H9 (cell line): Measurements from ENCODE around the gene GPRC5A. TPM values are rescaled to one million over a fixed set of nuclear protein-coding genes. Genes with fewer than 3 reads are reported as not detected.

Experiments
- DNase-seq: peaks from one replicate; pipeline ENCODE4 v3.0.0-alpha.2; 2017
- H2AFZ ChIP-seq: one replicate; pipeline ENCODE4 v1.6.1; 2013; ENCODE audit warnings: mild to moderate bottlenecking, low read length, control low read depth, moderate library complexity
- H2AK5ac ChIP-seq: 2 replicates; pipeline ENCODE4 v1.6.1; 2013; ENCODE audit warnings: low read length, control low read depth, mixed read lengths; ENCODE audit not compliant: insufficient read length
- H2BK120ac ChIP-seq: one replicate; pipeline ENCODE4 v1.6.1; 2013; ENCODE audit warnings: low read depth, mild to moderate bottlenecking, low read length, control low read depth, inconsistent platforms; ENCODE audit not compliant: poor library complexity, severe bottlenecking
- H2BK12ac ChIP-seq: 2 replicates; pipeline ENCODE4 v1.6.1; 2013; ENCODE audit warnings: low read length, control low read depth, mixed read lengths, low read depth; ENCODE audit not compliant: insufficient read length
- H2BK15ac ChIP-seq: 2 replicates; pipeline ENCODE4 v1.6.1; 2013; ENCODE audit warnings: low read depth, low read length, control low read depth
- H2BK20ac ChIP-seq: one replicate; pipeline ENCODE4 v1.6.1; 2013; ENCODE audit warnings: low read depth, mild to moderate bottlenecking, low read length, control low read depth, inconsistent platforms; ENCODE audit not compliant: poor library complexity, severe bottlenecking
- H2BK5ac ChIP-seq: 2 replicates; pipeline ENCODE4 v1.6.1; 2013; ENCODE audit warnings: low read length, control low read depth, mixed read lengths; ENCODE audit not compliant: insufficient read length
- H3K14ac ChIP-seq: 2 replicates; pipeline ENCODE4 v1.6.1; 2013; ENCODE audit warnings: low read length, control low read depth; ENCODE audit not compliant: insufficient read depth
- H3K18ac ChIP-seq: 2 replicates; pipeline ENCODE4 v1.6.1; 2013; ENCODE audit warnings: low read depth, mild to moderate bottlenecking, mixed read lengths, low read length, control low read depth; ENCODE audit not compliant: insufficient read length
- H3K23ac ChIP-seq: 2 replicates; pipeline ENCODE4 v1.6.1; 2013; ENCODE audit warnings: low read length, control low read depth, mixed read lengths, low read depth; ENCODE audit not compliant: insufficient read length
- H3K23me2 ChIP-seq: 2 replicates; pipeline ENCODE4 v1.6.1; 2013; ENCODE audit warnings: low read depth, mild to moderate bottlenecking, mixed read lengths, low read length, control low read depth; ENCODE audit not compliant: insufficient read length, poor library complexity, severe bottlenecking
- H3K27ac ChIP-seq: 2 replicates; pipeline ENCODE4 v1.5.1; 2013; ENCODE audit warnings: low read length, control low read depth, mixed read lengths, low read depth; ENCODE audit not compliant: insufficient read length
- H3K27me3 ChIP-seq: 2 replicates; pipeline ENCODE4 v1.6.1; 2013; ENCODE audit warnings: low read length, control low read depth, inconsistent platforms; ENCODE audit not compliant: insufficient read depth
- H3K4ac ChIP-seq: 2 replicates; pipeline ENCODE4 v1.6.1; 2013; ENCODE audit warnings: low read depth, mild to moderate bottlenecking, control low read depth, inconsistent platforms, low read length, moderate library complexity
- H3K4me1 ChIP-seq: 2 replicates; pipeline ENCODE4 v1.6.1; 2013; ENCODE audit warnings: low read length, control low read depth, inconsistent platforms; ENCODE audit not compliant: insufficient read depth
- H3K4me2 ChIP-seq: 2 replicates; pipeline ENCODE4 v1.6.1; 2013; ENCODE audit warnings: low read length, control low read depth, mixed read lengths; ENCODE audit not compliant: insufficient read length, insufficient read depth
- H3K56ac ChIP-seq: 2 replicates; pipeline ENCODE4 v1.6.1; 2013; ENCODE audit warnings: low read depth, mild to moderate bottlenecking, mixed read lengths, low read length, control low read depth; ENCODE audit not compliant: insufficient read length
- H3K79me1 ChIP-seq: 2 replicates; pipeline ENCODE4 v1.6.1; 2013; ENCODE audit warnings: low read depth, mild to moderate bottlenecking, moderate library complexity, low read length, control low read depth, inconsistent platforms; ENCODE audit not compliant: insufficient read depth, poor library complexity, severe bottlenecking
- H3K79me2 ChIP-seq: 2 replicates; pipeline ENCODE4 v1.6.1; 2013; ENCODE audit warnings: low read length, control low read depth, inconsistent platforms; ENCODE audit not compliant: insufficient read depth
- H3K9ac ChIP-seq: 2 replicates; pipeline ENCODE4 v1.6.1; 2013; ENCODE audit warnings: low read length, control low read depth, mixed read lengths; ENCODE audit not compliant: insufficient read length; ENCODE audit errors: extremely low read depth
- H3K9me3 ChIP-seq: one replicate; pipeline ENCODE4 v1.6.1; 2013; ENCODE audit warnings: low read depth, low read length, inconsistent platforms; ENCODE audit not compliant: control insufficient read depth
- H3T11ph ChIP-seq: one replicate; pipeline ENCODE4 v1.6.1; 2013; ENCODE audit warnings: mild to moderate bottlenecking, low read length, control low read depth, inconsistent platforms
- H4K20me1 ChIP-seq: one replicate; pipeline ENCODE4 v1.6.1; 2013; ENCODE audit not compliant: control insufficient read depth, insufficient read length, insufficient read depth
- H4K5ac ChIP-seq: 2 replicates; pipeline ENCODE4 v1.6.1; 2013; ENCODE audit warnings: low read depth, mild to moderate bottlenecking, mixed read lengths, low read length, control low read depth; ENCODE audit not compliant: insufficient read length
- H4K8ac ChIP-seq: replicated peaks from 2 replicates; pipeline ENCODE4 v1.6.1; 2013; ENCODE audit warnings: low read length, control low read depth, mixed read lengths, low read depth; ENCODE audit not compliant: insufficient read length
- H4K91ac ChIP-seq: 2 replicates; pipeline ENCODE4 v1.6.1; 2013; ENCODE audit warnings: low read depth, mild to moderate bottlenecking, moderate library complexity, mixed read lengths, low read length, control low read depth; ENCODE audit not compliant: insufficient read length
- H3K27ac Mint-ChIP-seq, 3 experiments: 2 replicates in 2 of 3; 3 replicates in 1 of 3; pipeline ENCODE4 v1.8.0; 2020 to 2021; ENCODE audit warnings: mixed read lengths in 3 of 3, mild to moderate bottlenecking in 1 of 3, moderate library complexity in 1 of 3
- H3K27me3 Mint-ChIP-seq: 2 replicates; pipeline ENCODE4 v1.8.0; 2021; ENCODE audit warnings: low read depth, mild to moderate bottlenecking, moderate library complexity, mixed read lengths
- H3K36me3 Mint-ChIP-seq, 3 experiments: 2 replicates in 2 of 3; 3 replicates in 1 of 3; pipeline ENCODE4 v1.8.0; 2020 to 2021; ENCODE audit warnings: low read depth in 3 of 3, mixed read lengths in 3 of 3; ENCODE audit not compliant: insufficient read depth in 1 of 3
- H3K4me1 Mint-ChIP-seq, 2 experiments: 2 replicates each; pipeline ENCODE4 v1.8.0; 2020; ENCODE audit warnings: mixed read lengths in 2 of 2
- H3K4me3 Mint-ChIP-seq, 2 experiments: 2 replicates in 1 of 2; 3 replicates in 1 of 2; pipeline ENCODE4 v1.8.0; 2020 to 2021; ENCODE audit warnings: mild to moderate bottlenecking in 2 of 2, mixed read lengths in 2 of 2, moderate library complexity in 1 of 2
- H3K9me3 Mint-ChIP-seq, 2 experiments: 2 replicates in 1 of 2; 3 replicates in 1 of 2; pipeline ENCODE4 v1.8.0; 2020; ENCODE audit warnings: mild to moderate bottlenecking in 2 of 2, mixed read lengths in 2 of 2, moderate library complexity in 1 of 2
- WGBS: extraction: QIAGEN DNeasy Blood & Tissue Kit; methylation state at CpG from one replicate; pipeline ENCODE4 v1.1.7; 2013; ENCODE audit warnings: missing lambda C conversion rate, low lambda C conversion rate, mixed read lengths; ENCODE audit not compliant: insufficient read length; ENCODE audit errors: extremely low coverage; 5-methylcytosine and 5-hydroxymethylcytosine counted together
- total RNA-seq: library from RNA; stranded (reverse); gene quantifications from 2 replicates; pipeline ENCODE4 v1.2.1, GENCODE V29; 2021
- TF ChIP-seq, protein P1 (sequence below): fragments of 200-600 bp; sonication (generic); conservative IDR thresholded peaks from 3 replicates; pipeline ENCODE4 v1.8.0; 2021; ENCODE audit warnings: antibody characterized with exemption, mild to moderate bottlenecking

GPRC5A gene
- total RNA-seq, 1 experiment from 2014 or later, result 0.09 TPM

DNA sequence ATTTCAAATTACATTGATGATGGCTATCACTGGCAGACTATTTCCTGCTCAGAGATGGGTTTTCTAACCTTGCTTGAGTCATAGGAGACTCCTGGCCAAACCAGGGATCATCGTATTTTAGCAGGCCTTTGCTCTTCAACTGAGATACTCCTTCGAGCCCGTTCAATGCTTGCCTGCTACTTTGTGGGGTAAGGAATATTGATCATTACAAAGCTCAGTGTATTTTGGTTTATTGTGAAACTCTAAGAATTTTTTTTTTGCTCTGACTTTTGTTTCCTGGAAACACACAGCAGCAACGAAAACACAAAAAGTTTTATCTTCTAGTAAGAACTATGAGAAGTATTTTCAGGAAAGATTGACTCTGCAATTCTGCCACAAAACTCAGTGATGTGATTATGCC, 56.5 kb downstream of the GPRC5A start:
- Histone ChIP-seq H3K27ac (no peak overlapping the region), H2BK15ac (no peak overlapping the region), H3K14ac (no peak overlapping the region), H3T11ph (no peak overlapping the region), H3K79me2 (no peaks in the 10 kb centered on the region), H3K4me1 (no peaks in the 10 kb centered on the region), H2BK120ac (no peak overlapping the region), H3K23me2 (no peaks in the 10 kb centered on the region), H3K23ac (no peak overlapping the region), H3K9ac (no peak overlapping the region), H2BK5ac (no peak overlapping the region), H2AFZ (no peak overlapping the region), H3K4me2 (no peak overlapping the region), H3K79me1 (no peaks in the 10 kb centered on the region), H4K5ac (no peak overlapping the region), H3K4ac (no peak overlapping the region), H2BK12ac (no peak overlapping the region), H4K91ac (no peak overlapping the region), H3K9me3 (no peaks in the 10 kb centered on the region), H3K27me3 (no peaks in the 10 kb centered on the region), H4K20me1 (no peaks in the 10 kb centered on the region), H4K8ac (no peak overlapping the region), H2BK20ac (no peak overlapping the region), H3K18ac (no peak overlapping the region), H2AK5ac (no peak overlapping the region), H3K56ac (no peak overlapping the region)
- no peaks in the 10 kb centered on the region for H3K9me3 Mint-ChIP-seq
- TF ChIP-seq, protein P1, sequence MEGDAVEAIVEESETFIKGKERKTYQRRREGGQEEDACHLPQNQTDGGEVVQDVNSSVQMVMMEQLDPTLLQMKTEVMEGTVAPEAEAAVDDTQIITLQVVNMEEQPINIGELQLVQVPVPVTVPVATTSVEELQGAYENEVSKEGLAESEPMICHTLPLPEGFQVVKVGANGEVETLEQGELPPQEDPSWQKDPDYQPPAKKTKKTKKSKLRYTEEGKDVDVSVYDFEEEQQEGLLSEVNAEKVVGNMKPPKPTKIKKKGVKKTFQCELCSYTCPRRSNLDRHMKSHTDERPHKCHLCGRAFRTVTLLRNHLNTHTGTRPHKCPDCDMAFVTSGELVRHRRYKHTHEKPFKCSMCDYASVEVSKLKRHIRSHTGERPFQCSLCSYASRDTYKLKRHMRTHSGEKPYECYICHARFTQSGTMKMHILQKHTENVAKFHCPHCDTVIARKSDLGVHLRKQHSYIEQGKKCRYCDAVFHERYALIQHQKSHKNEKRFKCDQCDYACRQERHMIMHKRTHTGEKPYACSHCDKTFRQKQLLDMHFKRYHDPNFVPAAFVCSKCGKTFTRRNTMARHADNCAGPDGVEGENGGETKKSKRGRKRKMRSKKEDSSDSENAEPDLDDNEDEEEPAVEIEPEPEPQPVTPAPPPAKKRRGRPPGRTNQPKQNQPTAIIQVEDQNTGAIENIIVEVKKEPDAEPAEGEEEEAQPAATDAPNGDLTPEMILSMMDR, result no peak
- peaks cover 2% of the 10 kb centered on the region; the same call in 1 of the 2 replicates for H3K27me3 Mint-ChIP-seq
- no peak overlapping the region for H3K4me3 Mint-ChIP-seq
- no CpG with 5 or more reads among the region's 4 CpGs for WGBS
- H3K4me1 Mint-ChIP-seq, result no peaks in the 10 kb centered on the region
- no peak overlapping the region for H3K27ac Mint-ChIP-seq
- DNase-seq, result no peak
- H3K36me3 Mint-ChIP-seq, result peaks cover 0 to 10% (median 0%) of the 10 kb centered on the region in 3 experiments; a peak in 2 of 7 replicates
